GM12878 (cell line): Measurements from ENCODE around the gene CLBA1. TPM values are rescaled to one million over a fixed set of nuclear protein-coding genes. Genes with fewer than 3 reads are reported as not detected.

Experiments
- ATAC-seq: fragments of 200-7000 bp; cut with Tn5 transposase; 3 replicates; pipeline ENCODE4 v1.9.1; 2020; ENCODE audit warnings: mild to moderate bottlenecking, moderate library complexity
- BruUV-seq: library from RNA; stranded (reverse); fragments of 400-500 nt; replicated peaks from 2 replicates; lab custom pipeline; 2021; lab: Mats Ljungman, UMichigan
- CTCF ChIA-PET: fragments of 300-600 bp; sonication (Branson Sonifier 250); formaldehyde crosslinking; extraction: SDS; loops from one replicate; lab custom pipeline; 2021; ENCODE audit warnings: inconsistent platforms; lab: Yijun Ruan, JAX
- POLR2A ChIA-PET: fragments of 350-600 bp; formaldehyde crosslinking; extraction: SDS; loops from one replicate; lab custom pipeline; 2021; ENCODE audit warnings: inconsistent platforms; lab: Charles Lee
- RAD21 ChIA-PET: fragments of 300-600 bp; sonication (Branson Sonifier 250); formaldehyde crosslinking; loops from one replicate; lab custom pipeline; 2023; ENCODE audit warnings: antibody characterized with exemption; ENCODE audit not compliant: unreplicated experiment; lab: Charles Lee
- SMC1A ChIA-PET: fragments of 300-600 bp; sonication (Branson Sonifier 250); formaldehyde crosslinking; loops from one replicate; lab custom pipeline; 2023; ENCODE audit not compliant: unreplicated experiment, uncharacterized antibody; lab: Charles Lee
- DNase-seq: peaks from one replicate; pipeline ENCODE4 v3.0.0-alpha.2; 2011; ENCODE audit warnings: low read depth, low spot score
- FAIRE-seq: peaks from 3 replicates; lab custom pipeline; 2011; peaks lifted over from hg19 to GRCh38; lab: Jason Lieb, UNC
- H2AFZ ChIP-seq: 2 replicates; pipeline ENCODE4 v1.6.0; 2011; ENCODE audit warnings: low read depth, low read length, control low read depth; ENCODE audit not compliant: control insufficient read depth
- H3K27ac ChIP-seq: 2 replicates; pipeline ENCODE4 v1.5.1; 2011; ENCODE audit warnings: control low read depth; ENCODE audit not compliant: control insufficient read depth, insufficient read depth
- H3K27me3 ChIP-seq, 2 experiments: replicated peaks in 1 of 2; 2 replicates each; pipeline versions ENCODE4 v1.6.0 to v1.6.1; 2011; ENCODE audit warnings: low read length in 1 of 2; ENCODE audit not compliant: control insufficient read depth in 2 of 2, insufficient read depth in 2 of 2
- H3K36me3 ChIP-seq, 2 experiments: 2 replicates each; pipeline ENCODE4 v1.5.1; 2011; ENCODE audit warnings: low read length in 1 of 2; ENCODE audit not compliant: control insufficient read depth in 2 of 2, insufficient read depth in 2 of 2
- H3K4me1 ChIP-seq: 2 replicates; pipeline ENCODE4 v1.6.1; 2011; ENCODE audit warnings: mild to moderate bottlenecking, low read length, moderate library complexity, mixed read lengths; ENCODE audit not compliant: control insufficient read depth, insufficient read depth
- H3K4me2 ChIP-seq: 2 replicates; pipeline ENCODE4 v1.6.0; 2011; ENCODE audit warnings: control low read depth; ENCODE audit not compliant: control insufficient read depth, insufficient read depth
- H3K4me3 ChIP-seq: fragments of 200-600 bp; sonication (generic); 2 replicates; pipeline ENCODE4 v1.5.1; 2016
- H3K79me2 ChIP-seq: 2 replicates; pipeline ENCODE4 v1.6.0; 2011; ENCODE audit warnings: low read length; ENCODE audit not compliant: control insufficient read depth, insufficient read depth
- H3K9ac ChIP-seq: 2 replicates; pipeline ENCODE4 v1.8.0; 2011; ENCODE audit warnings: low read length, control low read depth, mixed read lengths; ENCODE audit not compliant: control insufficient read depth, insufficient read depth
- H3K9me3 ChIP-seq: replicated peaks from 3 replicates; pipeline ENCODE4 v1.5.1; 2011; ENCODE audit warnings: mild to moderate bottlenecking, low read length; ENCODE audit not compliant: control insufficient read depth, insufficient read depth
- H4K20me1 ChIP-seq: 2 replicates; pipeline ENCODE4 v1.6.0; 2011; ENCODE audit not compliant: control insufficient read depth, insufficient read depth
- ASH2L ChIP-seq: fragments of 300-600, 200-600 bp; sonication (generic); IDR thresholded peaks from 2 replicates; pipeline ENCODE4 v1.6.1; 2017; ENCODE audit warnings: low read depth, mild to moderate bottlenecking, borderline replicate concordance
- ATF7 ChIP-seq: fragments of 450-650 bp; IDR thresholded peaks from 2 replicates; pipeline ENCODE4 v1.6.1; 2016; ENCODE audit warnings: low read depth, mild to moderate bottlenecking
- GATAD2B ChIP-seq: fragments of 450-650 bp; conservative IDR thresholded peaks from 2 replicates; pipeline ENCODE4 v1.6.1; 2017; ENCODE audit warnings: low read depth, mild to moderate bottlenecking, moderate library complexity
- RCOR1 ChIP-seq: conservative IDR thresholded peaks from 2 replicates; pipeline ENCODE4 v1.6.1; 2012; ENCODE audit warnings: low read depth, low read length, improper control_type of control experiment
- WGBS: methylation state at CpG from one replicate; pipeline ENCODE4 v1.1.6; 2016; ENCODE audit warnings: low lambda C conversion rate; ENCODE audit not compliant: insufficient replicate concordance, insufficient coverage; ENCODE audit errors: missing lambda C conversion rate; 5-methylcytosine and 5-hydroxymethylcytosine counted together
- in situ Hi-C: fragments of 300-500 bp; cut with MboI; formaldehyde crosslinking; loops from 9 replicates; pipeline ENCODE4 v1.14.3; 2018; ENCODE audit warnings: mixed read lengths
- intact Hi-C: fragments of 100-400 bp; cut with micrococcal nuclease; formaldehyde crosslinking; loops from one replicate; pipeline ENCODE4 v1.14.2; 2022; ENCODE audit not compliant: unreplicated experiment
- polyA plus RNA-seq, 11 experiments: library from polyadenylated mRNA; depleted of rRNA in 4 of 11; unstranded in 6 of 11; stranded (reverse) in 5 of 11; fragments of >200 nt; fragmentation: Nextera tagmentation in 4 of 11; fragmentation: Illumina TruSeq in 1 of 11; extraction: Ambion mirVana in 4 of 11; extraction: Trizol in 1 of 11; gene quantifications; 1 replicate in 1 of 11; 2 replicates in 10 of 11; pipeline versions ENCODE4 v1.2.1 to v1.2.3, GENCODE V29; 2011 to 2016; ENCODE audit warnings: inconsistent platforms in 2 of 11, missing spikeins in 2 of 11, low read depth in 1 of 11
- total RNA-seq, 4 experiments: library from RNA; depleted of rRNA in 3 of 4; stranded (reverse); fragments of >200 nt in 3 of 4; fragmentation: Illumina TruSeq in 1 of 4; extraction: Trizol in 1 of 4; gene quantifications; 2 replicates each; pipeline versions ENCODE4 v1.2.1 to v1.2.3, GENCODE V29; 2013 to 2021
- TF ChIP-seq, protein P1 (sequence below): IDR thresholded peaks from 2 replicates; pipeline ENCODE4 v1.6.1; 2011; ENCODE audit warnings: borderline replicate concordance, low read depth, mild to moderate bottlenecking, moderate library complexity, low read length; ENCODE audit not compliant: insufficient read depth, poor library complexity, severe bottlenecking
- TF ChIP-seq, protein P2 (sequence below): IDR thresholded peaks from 2 replicates; pipeline ENCODE4 v1.6.1; 2011; ENCODE audit warnings: low read depth, low read length, improper control_type of control experiment, borderline replicate concordance

Gene CLBA1
- total and polyA plus RNA-seq, 10 of the 15 experiments (the other 5 are each of a cell fraction or from before 2014, with no cell fraction given): 0.07 to 1.1 (median 0.62) TPM; not detected in 1

- TF ChIP-seq, protein P1, sequence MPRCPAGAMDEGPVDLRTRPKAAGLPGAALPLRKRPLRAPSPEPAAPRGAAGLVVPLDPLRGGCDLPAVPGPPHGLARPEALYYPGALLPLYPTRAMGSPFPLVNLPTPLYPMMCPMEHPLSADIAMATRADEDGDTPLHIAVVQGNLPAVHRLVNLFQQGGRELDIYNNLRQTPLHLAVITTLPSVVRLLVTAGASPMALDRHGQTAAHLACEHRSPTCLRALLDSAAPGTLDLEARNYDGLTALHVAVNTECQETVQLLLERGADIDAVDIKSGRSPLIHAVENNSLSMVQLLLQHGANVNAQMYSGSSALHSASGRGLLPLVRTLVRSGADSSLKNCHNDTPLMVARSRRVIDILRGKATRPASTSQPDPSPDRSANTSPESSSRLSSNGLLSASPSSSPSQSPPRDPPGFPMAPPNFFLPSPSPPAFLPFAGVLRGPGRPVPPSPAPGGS: no peak
- TF ChIP-seq ASH2L (no peak), ATF7 (no peak), RCOR1 (no peak)
These were observed 29.2 kb upstream of the CLBA1 start (continued) for GRCh38 chr14:104956290-104956890.

- Histone ChIP-seq H2AFZ (no peak overlapping the region), H3K36me3 (no peaks in the 10 kb centered on the region), H3K27ac (no peak overlapping the region), H3K79me2 (no peaks in the 10 kb centered on the region), H3K4me2 (no peak overlapping the region), H3K27me3 (peaks cover 0 to 2% of the 10 kb centered on the region in 2 experiments; a peak in 3 of 4 replicates), H3K9ac (no peak overlapping the region), H3K4me3 (no peak overlapping the region), H3K4me1 (no peaks in the 10 kb centered on the region), H3K9me3 (no peaks in the 10 kb centered on the region), H4K20me1 (no peaks in the 10 kb centered on the region)
- CTCF ChIA-PET: no interaction called here
- ATAC-seq: no peak
- WGBS: 43% methylated on average over 24 of the region's 25 CpGs
- TF ChIP-seq GATAD2B: no peak
- TF ChIP-seq, protein P2, sequence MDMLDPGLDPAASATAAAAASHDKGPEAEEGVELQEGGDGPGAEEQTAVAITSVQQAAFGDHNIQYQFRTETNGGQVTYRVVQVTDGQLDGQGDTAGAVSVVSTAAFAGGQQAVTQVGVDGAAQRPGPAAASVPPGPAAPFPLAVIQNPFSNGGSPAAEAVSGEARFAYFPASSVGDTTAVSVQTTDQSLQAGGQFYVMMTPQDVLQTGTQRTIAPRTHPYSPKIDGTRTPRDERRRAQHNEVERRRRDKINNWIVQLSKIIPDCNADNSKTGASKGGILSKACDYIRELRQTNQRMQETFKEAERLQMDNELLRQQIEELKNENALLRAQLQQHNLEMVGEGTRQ: no peak
- RAD21 ChIA-PET: no interaction called here
- intact Hi-C loops (no loop called here), in situ Hi-C loops (no loop called here)
- DNase-seq: no peak
- POLR2A ChIA-PET: no interaction called here
- FAIRE-seq: no peak
- no TSS peak for BruUV-seq
- SMC1A ChIA-PET: no interaction called here
These were observed 28.2 kb upstream of the CLBA1 start for GRCh38 chr14:104957146-104958113.
